CD4-positive, alpha-beta T cell treated with Interleukin-4 for 1 hour (primary cell): ENCODE results near the gene RINT1.

Source experiments
- DNase-seq, 2 donors: peaks; one replicate each; pipeline ENCODE4 v3.0.0-alpha.2; 2020 to 2022

Gene RINT1

DNA sequence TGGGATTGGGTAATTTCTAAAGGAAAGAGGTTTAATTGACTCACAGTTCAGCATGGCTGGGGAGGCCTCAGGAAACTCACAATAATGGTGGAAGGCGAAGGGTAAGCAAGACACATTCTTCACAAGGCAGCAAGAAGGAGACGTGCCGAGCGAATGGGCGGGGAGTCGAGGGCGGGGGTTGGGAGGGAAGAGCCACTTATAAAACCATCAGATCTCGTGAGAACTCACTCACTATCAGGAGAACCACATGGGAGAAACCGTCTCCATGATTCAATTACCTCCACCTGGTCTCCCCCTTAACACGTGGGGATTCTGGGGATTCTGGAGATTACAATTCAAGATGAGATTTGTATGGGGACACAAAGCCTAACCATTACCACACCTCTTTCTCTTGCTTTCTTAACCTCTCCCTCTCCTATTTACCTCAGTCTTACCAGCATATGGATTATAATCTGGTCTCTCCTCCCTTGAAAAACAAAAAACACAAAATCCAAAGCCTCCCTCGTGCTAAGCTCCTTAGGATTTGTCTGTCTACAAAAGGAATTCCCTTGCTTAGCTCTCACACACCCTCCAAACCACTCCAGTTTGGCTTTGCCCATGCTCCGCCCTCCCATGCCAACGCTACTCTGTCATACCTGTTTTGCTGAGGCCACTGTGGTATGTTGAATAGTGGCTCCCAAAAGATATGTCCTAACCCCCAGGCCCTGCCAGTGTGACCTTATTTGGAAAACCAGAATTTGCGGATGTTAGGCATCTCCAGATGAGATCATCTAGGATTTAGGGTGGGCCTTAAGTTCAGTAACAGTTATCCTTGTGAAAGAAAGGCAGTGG, 68.9 kb downstream of the RINT1 start:
- DNase-seq = no peak

DNA sequence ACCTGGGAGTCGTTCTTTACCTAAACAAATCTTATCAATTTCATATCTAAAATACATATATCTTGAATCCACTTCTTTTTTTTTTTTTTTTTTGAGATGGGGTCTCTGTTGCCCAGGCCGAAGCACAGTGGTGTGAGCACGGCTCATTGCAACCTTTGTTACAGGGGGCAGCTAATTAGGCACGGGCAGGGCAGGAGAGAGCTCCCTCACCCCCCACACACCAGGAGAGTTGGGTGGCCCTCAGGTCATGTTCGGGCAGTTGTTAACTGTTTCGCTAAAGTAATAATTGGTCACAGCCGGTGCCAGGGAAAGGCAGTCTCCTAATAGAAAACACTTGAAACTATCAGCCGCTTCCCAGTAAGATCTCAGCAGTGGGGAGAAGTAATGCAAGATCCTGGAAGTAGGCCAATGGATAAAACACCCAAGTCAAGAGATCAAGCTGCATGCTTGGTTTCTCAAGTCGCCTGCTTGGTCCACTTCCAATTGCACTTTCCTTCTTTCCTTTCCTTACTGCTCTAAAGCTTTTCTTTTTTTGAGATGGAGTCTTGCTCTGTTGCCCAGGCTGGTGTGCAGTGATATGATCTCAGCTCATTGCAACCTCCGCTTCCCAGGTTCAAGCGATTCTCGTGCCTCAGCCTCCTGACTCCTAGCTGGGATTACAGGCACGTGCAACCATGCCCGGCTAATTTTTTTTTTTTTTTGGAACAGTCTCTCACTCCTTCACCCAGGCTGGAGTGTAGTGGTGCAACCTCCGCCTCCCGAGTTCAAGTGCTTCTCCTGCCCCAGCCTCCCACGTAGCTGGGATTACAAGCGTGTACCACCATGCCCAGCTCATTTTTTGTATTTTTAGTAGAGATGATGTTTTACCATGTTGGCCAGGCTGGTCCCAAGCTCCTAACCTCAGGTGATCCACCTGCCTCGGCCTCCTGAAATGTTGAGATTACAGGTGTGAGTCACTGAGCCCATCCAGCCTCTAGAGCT, 70.6 kb downstream of the RINT1 start:
- DNase-seq = no peak

DNA sequence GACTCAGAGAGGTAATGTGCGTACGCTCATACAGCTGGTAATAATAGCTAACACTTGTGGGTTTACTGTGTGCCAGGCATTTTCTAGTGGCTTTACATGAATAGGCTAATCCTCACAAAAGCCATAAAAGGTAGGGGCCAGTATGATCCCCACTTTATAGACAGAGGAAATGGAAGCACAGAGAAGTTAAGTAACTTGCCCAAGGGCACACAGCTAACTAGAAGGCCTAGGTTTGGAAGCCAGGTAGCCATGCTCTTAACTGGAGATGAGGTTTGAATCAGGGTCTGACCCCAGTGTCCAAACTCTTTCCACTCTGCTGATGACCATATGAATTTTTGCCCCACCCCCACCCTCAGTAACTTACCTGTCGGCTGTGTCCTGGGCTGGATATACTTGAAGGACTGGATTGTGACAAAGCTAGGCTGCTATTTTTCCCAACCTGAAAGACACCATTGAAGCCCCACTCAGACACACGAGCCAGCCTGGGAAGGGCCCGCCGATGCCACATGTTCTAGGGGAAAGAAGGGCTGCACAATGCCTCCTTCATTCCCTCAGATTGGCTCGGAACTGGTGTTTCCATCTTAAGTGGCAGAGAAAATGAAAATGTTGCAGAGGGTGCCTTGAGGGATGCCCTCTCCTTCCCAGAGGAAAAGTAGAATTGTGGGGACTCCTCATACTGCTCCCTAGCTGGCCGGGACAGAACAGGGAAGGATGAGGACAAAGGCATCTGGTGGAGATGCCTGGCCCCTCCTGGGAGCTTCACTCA, 78.3 kb downstream of the RINT1 start:
- DNase-seq = no peak

DNA sequence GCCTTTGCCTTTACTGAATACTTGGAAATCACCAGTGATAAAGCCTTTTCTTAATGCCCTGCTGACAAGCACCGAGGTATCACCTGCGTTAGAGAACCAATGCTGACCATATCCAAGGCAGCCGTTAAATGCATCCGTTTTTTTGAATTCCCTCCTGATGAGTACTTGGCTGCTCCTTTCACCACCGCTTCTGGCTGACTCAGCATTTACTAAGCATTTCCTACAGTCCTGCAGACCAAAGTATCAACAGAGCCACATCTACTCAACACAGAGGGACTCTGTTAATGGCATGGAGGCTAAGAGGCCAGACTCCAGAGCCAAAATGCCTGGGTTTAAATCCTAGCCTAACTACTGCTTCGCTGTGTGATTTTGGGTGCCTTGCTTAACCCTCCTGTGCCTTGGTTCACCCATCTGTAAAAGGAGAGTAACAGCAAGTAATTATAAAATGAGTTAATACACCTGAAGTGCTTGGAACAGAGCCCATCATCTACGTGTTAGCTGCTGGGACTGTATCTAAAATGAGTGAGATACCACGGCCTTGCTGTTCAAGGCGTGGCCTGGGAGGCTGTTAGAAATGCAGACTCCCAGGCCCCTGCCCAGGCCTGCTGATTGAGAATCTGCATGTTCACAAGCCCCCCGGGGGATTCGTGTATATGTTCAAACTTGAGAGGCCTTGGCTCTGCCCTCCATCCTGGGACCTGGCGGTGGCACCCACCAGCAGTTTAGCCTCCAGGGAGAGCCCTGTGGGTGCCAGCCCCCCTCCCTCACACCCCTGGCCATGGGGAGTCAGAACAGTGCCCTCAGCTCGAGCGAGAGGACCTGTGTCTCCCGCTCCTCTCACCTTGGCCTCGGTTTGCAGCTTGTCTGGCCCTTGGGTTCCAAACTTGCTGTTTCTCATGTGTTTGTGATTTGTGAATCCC, 80.1 kb downstream of the RINT1 start:
- DNase-seq = no peak

DNA sequence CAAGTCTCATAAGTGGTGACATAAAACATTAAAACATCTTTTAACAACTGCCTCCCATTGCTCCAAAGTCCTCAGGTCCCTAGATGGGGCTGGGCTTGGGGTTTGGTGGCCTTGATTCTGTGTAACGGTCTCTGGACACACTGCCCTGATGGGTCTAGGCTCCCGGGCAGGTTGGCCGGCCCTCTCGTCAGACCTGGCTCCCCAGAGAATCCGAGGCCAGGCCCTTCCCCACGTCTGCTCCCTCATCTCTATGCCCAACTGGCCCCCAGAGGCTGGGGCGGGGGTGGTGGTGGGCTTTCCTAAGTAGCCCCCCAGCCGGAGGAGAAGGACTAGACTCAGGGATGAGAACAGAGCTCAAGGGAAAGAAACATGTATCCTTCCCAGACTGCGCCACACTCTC, 80.8 kb downstream of the RINT1 start:
- no peak for DNase-seq

DNA sequence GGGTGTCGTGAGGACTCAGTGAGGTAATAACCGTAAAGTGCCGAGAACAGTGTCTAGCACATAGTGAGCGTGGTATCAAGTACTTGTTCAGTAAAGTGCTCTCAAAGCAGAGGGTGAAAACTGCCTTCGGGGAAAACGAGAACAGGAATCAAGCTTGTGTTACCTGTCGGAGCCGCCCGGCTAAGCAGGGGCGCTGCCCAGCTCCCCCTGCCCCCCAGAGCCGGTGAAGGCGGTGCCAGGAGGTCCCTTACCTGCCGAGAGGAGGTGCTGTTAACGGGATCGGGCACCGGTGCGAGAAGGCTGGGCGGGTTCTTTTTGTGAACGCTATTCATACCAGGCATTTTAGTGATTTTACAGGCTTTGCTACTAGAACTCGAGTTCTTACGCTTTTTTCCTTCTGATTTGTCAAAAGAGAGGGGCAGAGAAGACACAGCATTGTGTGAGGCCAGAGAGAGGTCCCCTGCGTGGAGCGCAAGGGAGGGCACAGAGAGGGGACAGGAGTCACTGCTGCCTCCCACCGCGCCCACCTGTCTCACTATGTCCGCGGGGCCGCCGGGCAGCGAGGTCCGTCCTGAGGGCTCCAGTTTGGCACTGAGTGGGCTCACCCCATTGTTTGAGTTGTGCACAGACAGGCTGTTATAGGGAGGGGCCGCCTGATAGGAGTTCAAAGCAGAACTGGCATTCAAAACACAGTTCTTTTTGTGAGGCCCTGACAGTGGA, 81.8 kb downstream of the RINT1 start:
- no peak for DNase-seq

DNA sequence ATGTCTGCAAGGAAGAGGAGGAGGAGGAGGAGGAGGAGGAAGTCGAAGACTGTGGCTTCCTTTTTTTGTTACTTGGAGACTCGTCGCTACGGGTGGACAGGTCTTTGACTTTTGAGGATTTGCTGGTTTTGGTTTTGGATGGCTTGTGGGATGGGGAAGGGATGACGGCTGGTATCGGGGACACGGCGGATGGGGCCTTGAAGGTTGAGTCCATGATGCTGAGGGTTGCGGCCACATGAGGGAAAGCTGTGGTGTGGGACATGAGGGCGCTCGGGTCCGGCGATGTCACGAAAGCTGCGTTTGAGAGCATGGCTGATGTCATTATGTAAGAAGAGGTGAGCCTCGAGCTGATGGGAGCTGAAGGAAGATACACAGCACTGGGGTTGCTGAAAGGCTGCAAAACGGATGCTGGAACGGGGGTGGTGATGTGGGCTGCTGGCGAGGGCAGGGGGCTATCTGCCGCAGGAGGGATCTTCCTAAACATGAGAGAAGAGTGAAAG, 82.4 kb downstream of the RINT1 start:
- DNase-seq = no peak
